Liver (tissue), 3 donors: Measurements from ENCODE around the gene NTN1.

ENCODE experiments used
- FOXA1 ChIP-seq: IDR thresholded peaks from 2 replicates; pipeline ENCODE4 v1.6.1; 2016; ENCODE audit warnings: antibody characterized with exemption
- JUND ChIP-seq, 2 donors: IDR thresholded peaks; 2 replicates each; pipeline ENCODE4 v1.6.1; 2016; ENCODE audit warnings: antibody characterized with exemption in 2 of 2
- NR2F2 ChIP-seq: IDR thresholded peaks from 2 replicates; pipeline ENCODE4 v1.6.1; 2016; ENCODE audit warnings: antibody characterized with exemption
- RAD21 ChIP-seq, 2 donors: IDR thresholded peaks; 2 replicates each; pipeline ENCODE4 v1.6.1; 2016; ENCODE audit warnings: antibody characterized with exemption in 2 of 2, mild to moderate bottlenecking in 2 of 2
- REST ChIP-seq: IDR thresholded peaks from 2 replicates; pipeline ENCODE4 v1.6.1; 2016; ENCODE audit warnings: antibody characterized with exemption, mild to moderate bottlenecking
- TAF1 ChIP-seq: conservative IDR thresholded peaks from 2 replicates; pipeline ENCODE4 v1.6.1; 2016; ENCODE audit warnings: antibody characterized with exemption, mild to moderate bottlenecking
- YY1 ChIP-seq: IDR thresholded peaks from 2 replicates; pipeline ENCODE4 v1.6.1; 2016; ENCODE audit warnings: antibody characterized with exemption, mild to moderate bottlenecking
- TF ChIP-seq, protein P1 (sequence below): fragments of 150-350 bp; IDR thresholded peaks from 2 replicates; pipeline ENCODE4 v1.5.1; 2017; ENCODE audit warnings: improper control_type of control experiment, low read depth, low read length; ENCODE audit not compliant: missing input control
- TF ChIP-seq, protein P2 (sequence below): IDR thresholded peaks from 2 replicates; pipeline ENCODE4 v1.6.1; 2016; ENCODE audit warnings: antibody characterized with exemption
- donor health status: healthy.
- donor health status: healthy.

GRCh38 chr17:9283909-9284308, 262.6 kb downstream of the NTN1 start:
- TF ChIP-seq, protein P1, sequence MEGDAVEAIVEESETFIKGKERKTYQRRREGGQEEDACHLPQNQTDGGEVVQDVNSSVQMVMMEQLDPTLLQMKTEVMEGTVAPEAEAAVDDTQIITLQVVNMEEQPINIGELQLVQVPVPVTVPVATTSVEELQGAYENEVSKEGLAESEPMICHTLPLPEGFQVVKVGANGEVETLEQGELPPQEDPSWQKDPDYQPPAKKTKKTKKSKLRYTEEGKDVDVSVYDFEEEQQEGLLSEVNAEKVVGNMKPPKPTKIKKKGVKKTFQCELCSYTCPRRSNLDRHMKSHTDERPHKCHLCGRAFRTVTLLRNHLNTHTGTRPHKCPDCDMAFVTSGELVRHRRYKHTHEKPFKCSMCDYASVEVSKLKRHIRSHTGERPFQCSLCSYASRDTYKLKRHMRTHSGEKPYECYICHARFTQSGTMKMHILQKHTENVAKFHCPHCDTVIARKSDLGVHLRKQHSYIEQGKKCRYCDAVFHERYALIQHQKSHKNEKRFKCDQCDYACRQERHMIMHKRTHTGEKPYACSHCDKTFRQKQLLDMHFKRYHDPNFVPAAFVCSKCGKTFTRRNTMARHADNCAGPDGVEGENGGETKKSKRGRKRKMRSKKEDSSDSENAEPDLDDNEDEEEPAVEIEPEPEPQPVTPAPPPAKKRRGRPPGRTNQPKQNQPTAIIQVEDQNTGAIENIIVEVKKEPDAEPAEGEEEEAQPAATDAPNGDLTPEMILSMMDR: no peak
- TF ChIP-seq NR2F2: no peak
- TF ChIP-seq TAF1: no peak
- TF ChIP-seq RAD21 (IDR thresholded peaks at IDR 0.05): no peak
- no peak for TF ChIP-seq JUND (IDR thresholded peaks at IDR 0.05)
- TF ChIP-seq YY1: no peak
- TF ChIP-seq, protein P2, sequence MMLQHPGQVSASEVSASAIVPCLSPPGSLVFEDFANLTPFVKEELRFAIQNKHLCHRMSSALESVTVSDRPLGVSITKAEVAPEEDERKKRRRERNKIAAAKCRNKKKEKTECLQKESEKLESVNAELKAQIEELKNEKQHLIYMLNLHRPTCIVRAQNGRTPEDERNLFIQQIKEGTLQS: no peak
- TF ChIP-seq FOXA1: no peak
- no peak for TF ChIP-seq REST
